AG04449 (cell line): ENCODE measurements around the gene FUT8.

Experiments used
- CTCF ChIA-PET: fragments of 350-600 bp; formaldehyde crosslinking; extraction: SDS; loops from one replicate; lab custom pipeline; 2021; ENCODE audit warnings: antibody characterized with exemption; lab: Yijun Ruan, JAX
- POLR2A ChIA-PET: fragments of 400-600, 350-600 bp; formaldehyde crosslinking; extraction: SDS; loops from one replicate; lab custom pipeline; 2020; ENCODE audit warnings: antibody characterized with exemption, inconsistent platforms; lab: Yijun Ruan, JAX
- DNase-seq: peaks from one replicate; pipeline ENCODE4 v3.0.0-alpha.2; 2010; ENCODE audit warnings: low read depth, low spot score
- H3K4me3 ChIP-seq: 2 replicates; pipeline ENCODE4 v1.5.1; 2011; ENCODE audit warnings: low read depth, mild to moderate bottlenecking, control low read depth, low read length
- TF ChIP-seq, protein P1 (sequence below): IDR thresholded peaks from one replicate; pipeline ENCODE4 v1.5.1; 2011; ENCODE audit warnings: mild to moderate bottlenecking, moderate library complexity, low read length, control low read depth, inconsistent platforms; ENCODE audit not compliant: insufficient read depth; ENCODE audit errors: missing control alignments

The FUT8 gene

DNA sequence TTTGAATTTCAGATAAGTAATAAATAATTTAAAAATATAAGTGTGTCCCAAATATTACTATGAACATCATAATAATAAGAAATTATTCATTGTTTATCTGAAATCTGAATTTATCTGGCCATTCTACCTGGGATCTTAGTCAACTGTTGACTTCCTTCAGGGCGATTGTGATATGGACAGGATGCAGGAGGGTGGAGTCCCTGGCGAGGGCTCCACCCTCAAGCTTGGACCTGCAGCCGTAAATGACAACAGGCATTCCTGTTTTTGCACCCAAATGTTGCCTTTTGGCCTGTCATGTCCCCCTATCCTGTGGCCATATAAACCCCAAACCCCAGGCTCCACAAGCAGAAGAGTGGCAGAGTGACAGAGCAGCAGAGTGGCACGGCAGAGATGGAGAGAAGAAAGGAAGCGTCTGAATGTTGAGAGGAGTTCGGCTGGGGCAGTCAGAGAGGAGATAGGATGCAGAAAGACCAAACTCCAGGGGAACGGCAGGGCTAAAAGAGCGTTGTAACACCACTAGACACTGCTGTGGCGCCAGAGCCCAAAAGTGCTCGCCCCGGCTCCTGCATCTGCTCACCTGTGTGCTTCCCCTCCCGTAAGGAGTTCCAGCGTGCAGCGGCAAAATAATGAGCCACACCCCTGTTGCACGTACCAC, 39.4 kb upstream of the FUT8 start:
- DNase-seq: no peak
- no peak overlapping the region for H3K4me3 ChIP-seq
- POLR2A ChIA-PET: no interaction called here
- CTCF ChIA-PET: interaction anchor here (0.7 to 2.2 kb wide), 2 partner anchors 9 to 209 kb away, joined by 4 to 10 read pairs; no protein-coding TSS in a partner anchor
- TF ChIP-seq, protein P1, sequence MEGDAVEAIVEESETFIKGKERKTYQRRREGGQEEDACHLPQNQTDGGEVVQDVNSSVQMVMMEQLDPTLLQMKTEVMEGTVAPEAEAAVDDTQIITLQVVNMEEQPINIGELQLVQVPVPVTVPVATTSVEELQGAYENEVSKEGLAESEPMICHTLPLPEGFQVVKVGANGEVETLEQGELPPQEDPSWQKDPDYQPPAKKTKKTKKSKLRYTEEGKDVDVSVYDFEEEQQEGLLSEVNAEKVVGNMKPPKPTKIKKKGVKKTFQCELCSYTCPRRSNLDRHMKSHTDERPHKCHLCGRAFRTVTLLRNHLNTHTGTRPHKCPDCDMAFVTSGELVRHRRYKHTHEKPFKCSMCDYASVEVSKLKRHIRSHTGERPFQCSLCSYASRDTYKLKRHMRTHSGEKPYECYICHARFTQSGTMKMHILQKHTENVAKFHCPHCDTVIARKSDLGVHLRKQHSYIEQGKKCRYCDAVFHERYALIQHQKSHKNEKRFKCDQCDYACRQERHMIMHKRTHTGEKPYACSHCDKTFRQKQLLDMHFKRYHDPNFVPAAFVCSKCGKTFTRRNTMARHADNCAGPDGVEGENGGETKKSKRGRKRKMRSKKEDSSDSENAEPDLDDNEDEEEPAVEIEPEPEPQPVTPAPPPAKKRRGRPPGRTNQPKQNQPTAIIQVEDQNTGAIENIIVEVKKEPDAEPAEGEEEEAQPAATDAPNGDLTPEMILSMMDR: no peak

DNA sequence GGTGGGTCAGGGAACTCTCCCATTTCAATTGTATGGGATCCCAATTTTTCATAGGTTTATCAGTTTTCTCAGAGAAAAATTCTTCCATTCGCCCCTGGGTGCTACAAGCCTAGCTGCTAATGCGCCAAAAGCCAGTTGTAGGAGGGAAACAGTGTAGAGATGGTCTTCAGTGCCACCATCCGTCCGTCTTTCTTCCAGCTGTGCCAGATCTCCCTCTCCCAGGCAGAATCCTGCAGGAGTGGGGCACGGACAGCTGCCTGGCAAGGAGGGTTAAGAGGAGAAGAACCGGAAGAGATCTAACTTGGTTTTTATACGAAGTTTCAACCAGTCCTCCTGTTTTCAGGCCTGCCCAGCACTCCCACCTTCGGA, 38.9 kb upstream of the FUT8 start:
- ChIA-PET CTCF (interaction anchor here (0.7 to 2.2 kb wide), 2 partner anchors 9 to 209 kb away, joined by 4 to 10 read pairs; no protein-coding TSS in a partner anchor), POLR2A (no interaction called here)
- TF ChIP-seq, protein P1: no peak
- H3K4me3 ChIP-seq: no peak overlapping the region
- DNase-seq: no peak

DNA sequence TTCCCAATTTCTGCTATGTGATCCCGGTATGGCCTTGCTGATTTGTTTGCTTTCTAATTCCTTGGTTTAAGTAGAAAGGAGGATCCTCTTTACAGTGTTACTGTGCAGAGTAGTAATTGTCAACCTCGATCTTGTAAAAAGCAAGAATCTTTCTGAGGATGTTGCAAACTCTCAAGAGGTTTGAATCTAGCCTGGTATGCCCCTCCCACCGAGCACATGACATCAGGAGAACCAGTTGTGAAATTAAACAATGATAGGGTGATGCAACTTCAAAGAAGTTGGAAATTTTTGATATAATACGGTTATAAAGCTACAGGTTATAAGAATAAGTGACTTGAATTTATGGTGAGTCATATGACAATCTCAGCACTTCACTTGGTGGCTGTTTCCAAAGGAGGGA, 35.0 kb upstream of the FUT8 start:
- TF ChIP-seq, protein P1: no peak
- no peak overlapping the region for H3K4me3 ChIP-seq
- no peak for DNase-seq
- ChIA-PET POLR2A (no interaction called here), CTCF (interaction anchor here (1.0 kb wide), 1 partner anchor 34 kb away, joined by 5 read pairs; no protein-coding TSS in a partner anchor)

DNA sequence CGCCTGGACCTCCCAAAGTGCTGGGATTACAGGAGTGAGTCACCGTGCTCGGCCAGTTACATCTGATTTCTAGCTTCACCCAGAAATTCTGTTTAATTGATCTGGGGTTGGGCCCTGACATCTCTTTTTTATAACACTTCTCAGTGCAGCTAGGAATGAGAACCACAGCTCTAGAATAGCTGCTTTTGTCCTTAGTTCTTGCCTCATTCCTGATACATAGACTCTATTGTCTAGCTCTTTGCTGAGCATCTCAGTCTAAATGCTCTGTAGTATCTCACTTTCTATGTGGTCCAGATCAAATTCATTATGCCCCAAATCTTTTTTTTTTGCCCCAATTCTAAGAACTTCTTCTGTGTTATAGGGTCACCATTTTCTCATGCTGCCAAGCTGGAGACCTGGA, 29.9 kb upstream of the FUT8 start:
- no peak for DNase-seq
- ChIA-PET CTCF (interaction anchor here (0.7 to 1.0 kb wide), 2 partner anchors 9 to 219 kb away, joined by 3 to 4 read pairs; no protein-coding TSS in a partner anchor), POLR2A (no interaction called here)
- no peak overlapping the region for H3K4me3 ChIP-seq
- TF ChIP-seq, protein P1: no peak

DNA sequence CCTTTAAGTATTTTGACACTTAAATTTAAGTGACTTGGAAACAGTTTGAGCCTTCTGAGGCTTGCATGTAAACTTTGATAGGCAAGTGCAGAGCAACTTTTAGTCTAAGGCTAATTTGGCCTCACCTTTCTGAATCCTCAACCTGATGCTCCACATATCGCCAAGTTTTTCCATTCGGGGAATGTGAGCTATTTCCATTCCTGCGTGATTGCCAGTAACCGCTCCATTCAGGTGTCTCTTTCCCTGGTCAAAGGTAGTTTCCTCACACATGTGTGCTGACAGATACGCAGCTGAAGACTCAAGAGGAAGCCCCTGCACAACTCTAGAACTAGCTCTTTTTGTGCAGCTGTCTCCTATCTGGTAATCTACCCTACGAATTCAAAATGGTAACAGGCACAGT, 25.4 kb upstream of the FUT8 start:
- POLR2A ChIA-PET: no interaction called here
- no peak for DNase-seq

DNA sequence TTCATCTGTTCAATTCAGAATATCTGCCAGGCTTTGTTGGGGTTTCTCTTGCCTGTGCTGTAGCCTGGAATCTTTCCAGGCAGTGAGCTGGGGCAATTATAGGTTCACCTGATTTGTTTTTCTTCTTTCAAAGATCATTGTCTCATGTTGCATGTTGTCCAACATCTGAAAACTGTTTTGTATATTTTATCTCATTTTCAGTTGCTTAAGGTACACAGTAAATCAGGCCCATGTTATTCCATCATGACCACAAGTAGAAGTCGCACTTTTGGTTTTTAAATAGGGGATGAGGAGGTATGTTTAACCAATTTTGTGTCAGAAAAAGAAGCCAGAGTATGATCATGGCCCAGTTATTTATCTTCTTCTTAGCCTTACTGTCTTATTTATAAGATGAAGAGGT, 24.9 kb upstream of the FUT8 start:
- CTCF ChIA-PET: no interaction called here
- POLR2A ChIA-PET: no interaction called here
- no peak overlapping the region for H3K4me3 ChIP-seq
- DNase-seq: no peak
- TF ChIP-seq, protein P1: no peak

More for the DNA sequence above, 25.4 kb upstream of the FUT8 start:
- H3K4me3 ChIP-seq: no peak overlapping the region
- CTCF ChIA-PET: no interaction called here
- TF ChIP-seq, protein P1: no peak
